Caco-2 (cell line): ENCODE measurements around the gene PGLYRP4. TPM values are rescaled to one million over a fixed set of nuclear protein-coding genes. Genes with fewer than 3 reads are reported as not detected.

Experiments
- BruUV-seq: library from RNA; stranded (reverse); fragments of 400-500 nt; replicated peaks from 2 replicates; lab custom pipeline; 2021; lab: Mats Ljungman, UMichigan
- CTCF ChIA-PET: fragments of 300-600 bp; sonication (Branson Sonifier 250); formaldehyde crosslinking; loops from one replicate; lab custom pipeline; 2022; ENCODE audit warnings: antibody characterized with exemption; lab: Charles Lee
- POLR2A ChIA-PET: fragments of 300-600 bp; sonication (Branson Sonifier 250); formaldehyde crosslinking; loops from one replicate; lab custom pipeline; 2022; ENCODE audit warnings: antibody characterized with exemption; lab: Charles Lee
- DNase-seq, 2 experiments: peaks; one replicate each; pipeline versions ENCODE4 v3.0.0 to v3.0.0-alpha.2; 2020 to 2022
- H3K27me3 ChIP-seq: replicated peaks from 2 replicates; pipeline ENCODE4 v1.6.0; 2011; ENCODE audit warnings: low read length; ENCODE audit not compliant: control insufficient read depth, insufficient read depth
- H3K36me3 ChIP-seq: 2 replicates; pipeline ENCODE4 v1.5.1; 2011; ENCODE audit warnings: low read length; ENCODE audit not compliant: control insufficient read depth, insufficient read depth
- H3K4me1 ChIP-seq: fragments of 250-450 bp; sonication (Bioruptor Pico); 2 replicates; pipeline ENCODE4 v1.5.1; 2020; ENCODE audit warnings: mild to moderate bottlenecking
- H3K4me3 ChIP-seq: 2 replicates; pipeline ENCODE4 v1.5.1; 2011; ENCODE audit warnings: low read depth, mild to moderate bottlenecking, control low read depth, low read length
- H3K9me3 ChIP-seq: fragments of 250-450 bp; sonication (Bioruptor Pico); 2 replicates; pipeline ENCODE4 v1.5.1; 2020; ENCODE audit warnings: mild to moderate bottlenecking, moderate library complexity
- H3K27ac Mint-ChIP-seq: one replicate; pipeline ENCODE4 v1.8.0; 2022; ENCODE audit warnings: mixed read lengths; ENCODE audit not compliant: unreplicated experiment
- H3K27me3 Mint-ChIP-seq: one replicate; pipeline ENCODE4 v1.8.0; 2022; ENCODE audit warnings: mixed read lengths; ENCODE audit not compliant: insufficient read depth, unreplicated experiment
- H3K36me3 Mint-ChIP-seq: one replicate; pipeline ENCODE4 v1.8.0; 2022; ENCODE audit warnings: mild to moderate bottlenecking, mixed read lengths; ENCODE audit not compliant: insufficient read depth, unreplicated experiment
- H3K4me1 Mint-ChIP-seq: one replicate; pipeline ENCODE4 v1.8.0; 2022; ENCODE audit warnings: low read depth, mixed read lengths; ENCODE audit not compliant: unreplicated experiment
- H3K4me3 Mint-ChIP-seq: one replicate; pipeline ENCODE4 v1.8.0; 2022; ENCODE audit warnings: mild to moderate bottlenecking, moderate library complexity, mixed read lengths; ENCODE audit not compliant: unreplicated experiment
- H3K9me3 Mint-ChIP-seq: one replicate; pipeline ENCODE4 v1.8.0; 2022; ENCODE audit warnings: mixed read lengths; ENCODE audit not compliant: unreplicated experiment
- CTCF ChIP-seq, 2 experiments: fragments of 200-600 bp in 1 of 2; IDR thresholded peaks; 1 replicate in 1 of 2; 2 replicates in 1 of 2; pipeline versions ENCODE4 v1.5.1 to v1.8.0; 2011 to 2022; ENCODE audit warnings: antibody characterized with exemption in 1 of 2, control low read depth in 1 of 2, inconsistent platforms in 1 of 2, low read depth in 1 of 2, low read length in 1 of 2, mild to moderate bottlenecking in 1 of 2, moderate library complexity in 1 of 2; ENCODE audit not compliant: insufficient read depth in 1 of 2, severe bottlenecking in 1 of 2, unreplicated experiment in 1 of 2
- intact Hi-C: fragments of 100-400 bp; cut with micrococcal nuclease; formaldehyde crosslinking; loops from one replicate; pipeline ENCODE4 v1.10.0; 2022; ENCODE audit not compliant: unreplicated experiment
- total RNA-seq: library from RNA; stranded (reverse); gene quantifications from 2 replicates; pipeline ENCODE4 v1.2.3, GENCODE V29; 2022

The PGLYRP4 gene
- total RNA-seq, 1 experiment from 2014 or later = not detected

- TF ChIP-seq CTCF (IDR thresholded peaks at IDR 0.05; ENCODE audit: insufficient read depth in 1 of 2, low read depth in 1 of 2, low read length in 1 of 2, severe bottlenecking in 1 of 2, unreplicated experiment in 1 of 2) = no peak
- H3K9me3 ChIP-seq = no peaks in the 10 kb centered on the region
- intact Hi-C loops = no loop called here
- Mint-ChIP-seq H3K27ac (no peak overlapping the region), H3K27me3 (peaks cover 19% of the 10 kb centered on the region), H3K9me3 (no peaks in the 10 kb centered on the region), H3K4me1 (no peaks in the 10 kb centered on the region), H3K4me3 (no peak overlapping the region), H3K36me3 (no peaks in the 10 kb centered on the region)
- CTCF ChIA-PET = no interaction called here
- POLR2A ChIA-PET = no interaction called here
- no peak overlapping the region for H3K4me3 ChIP-seq
- no peak for DNase-seq
- no peaks in the 10 kb centered on the region for H3K4me1 ChIP-seq
- H3K27me3 ChIP-seq = peaks cover 4% of the 10 kb centered on the region; the same call in 1 of the 2 replicates
- H3K36me3 ChIP-seq = no peaks in the 10 kb centered on the region
- BruUV-seq = no TSS peak
These were observed 42.1 kb downstream of the PGLYRP4 start for GRCh38 chr1:153306303-153307220.

GRCh38 chr1:153305682-153306081, 43.0 kb downstream of the PGLYRP4 start:
- no peaks in the 10 kb centered on the region for H3K36me3 Mint-ChIP-seq
- no peaks in the 10 kb centered on the region for H3K9me3 Mint-ChIP-seq
- POLR2A ChIA-PET = no interaction called here
- H3K4me1 Mint-ChIP-seq = no peaks in the 10 kb centered on the region
- no TSS peak for BruUV-seq
- no peak overlapping the region for H3K4me3 Mint-ChIP-seq
- H3K27me3 Mint-ChIP-seq = peaks cover 19% of the 10 kb centered on the region
- Histone ChIP-seq H3K9me3 (no peaks in the 10 kb centered on the region), H3K4me1 (no peaks in the 10 kb centered on the region), H3K4me3 (no peak overlapping the region), H3K36me3 (no peaks in the 10 kb centered on the region), H3K27me3 (peaks cover 4% of the 10 kb centered on the region; the same call in 1 of the 2 replicates)
- CTCF ChIA-PET = no interaction called here
- no peak overlapping the region for H3K27ac Mint-ChIP-seq
- no peak for TF ChIP-seq CTCF (IDR thresholded peaks at IDR 0.05; ENCODE audit: insufficient read depth in 1 of 2, low read depth in 1 of 2, low read length in 1 of 2, severe bottlenecking in 1 of 2, unreplicated experiment in 1 of 2)
- DNase-seq = no peak
- intact Hi-C loops = no loop called here

GRCh38 chr1:153302308-153302707, 46.3 kb downstream of the PGLYRP4 start:
- Histone ChIP-seq H3K4me1 (no peaks in the 10 kb centered on the region), H3K27me3 (peaks cover 2% of the 10 kb centered on the region; the same call in 1 of the 2 replicates), H3K36me3 (no peaks in the 10 kb centered on the region), H3K9me3 (no peaks in the 10 kb centered on the region), H3K4me3 (no peak overlapping the region)
- H3K4me1 Mint-ChIP-seq = no peaks in the 10 kb centered on the region
- no TSS peak for BruUV-seq
- DNase-seq = no peak
- ChIA-PET CTCF (no interaction called here), POLR2A (no interaction called here)
- TF ChIP-seq CTCF (IDR thresholded peaks at IDR 0.05; ENCODE audit: insufficient read depth in 1 of 2, low read depth in 1 of 2, low read length in 1 of 2, severe bottlenecking in 1 of 2, unreplicated experiment in 1 of 2) = no peak
- H3K27me3 Mint-ChIP-seq = peaks cover 27% of the 10 kb centered on the region
- intact Hi-C loops = no loop called here
- no peak overlapping the region for H3K27ac Mint-ChIP-seq
- H3K9me3 Mint-ChIP-seq = no peaks in the 10 kb centered on the region
- no peak overlapping the region for H3K4me3 Mint-ChIP-seq
- H3K36me3 Mint-ChIP-seq = no peaks in the 10 kb centered on the region
